ENCODE measurements around the gene ZNF273. TPM values are rescaled to one million over a fixed set of nuclear protein-coding genes. Genes with fewer than 3 reads are reported as not detected.
"Not testable (repeated sequence)": the region's sequence is repeated elsewhere in the genome, so short reads cannot be mapped to it uniquely, and the experiment has no call there.

The ZNF273 gene
- polyA plus RNA-seq, 1 of the 3 experiments (the other 2 are of a cell fraction): 2.3 TPM

- ChIA-PET POLR2A (interaction anchor here (0.6 to 0.8 kb wide), 2 partner anchors 153 to 283 kb away, joined by 3 read pairs; partner anchors contain the start of gene ZNF138), CTCF (interaction anchor here (0.5 to 5.1 kb wide), 16 partner anchors 9 to 530 kb away, joined by 3 to 29 read pairs (median 6); no protein-coding TSS in a partner anchor)
- Histone ChIP-seq H4K20me1 (ENCODE audit: insufficient read depth) (no peaks in the 10 kb centered on the region), H3K4me1 (ENCODE audit: control insufficient read depth in 1 of 2, insufficient read depth in 2 of 2, low read depth in 1 of 2, low read length in 1 of 2) (peaks cover 0 to 18% of the 10 kb centered on the region in 2 experiments; a peak in 2 of 4 replicates), H3K4me3 (ENCODE audit: low read depth in 2 of 2, low read length in 1 of 2) (peak overlapping the region; percentile 58 to 61), H3K36me3 (replicated peaks in 1 of 2; ENCODE audit: control insufficient read depth in 1 of 2, insufficient read depth in 2 of 2, low read length in 1 of 2) (no peaks in the 10 kb centered on the region), H3K4me2 (peak overlapping the region; percentile 89), H2AFZ (ENCODE audit: low read depth) (peak overlapping the region; percentile 60; the same call in 1 of the 2 replicates), H3K9ac (no peak overlapping the region), H3K79me2 (ENCODE audit: insufficient read depth) (no peaks in the 10 kb centered on the region), H3K9me2 (no peaks in the 10 kb centered on the region), H3K27ac (ENCODE audit: low read depth in 2 of 2, low read length in 1 of 2) (no peak overlapping the region), H3F3A (replicated peaks; ENCODE audit: insufficient read depth) (no peaks in the 10 kb centered on the region), H3K27me3 (ENCODE audit: insufficient read depth) (peaks cover 18% of the 10 kb centered on the region), H3K9me3 (no peaks in the 10 kb centered on the region)
- 10% methylated on average over 11 of the region's 59 CpGs for WGBS (ENCODE audit: low lambda C conversion rate)
- TF ChIP-seq RXRA (IDR thresholded peaks at IDR 0.05; ENCODE audit: borderline replicate concordance, low read depth) (no peak), ZBTB33 (IDR thresholded peaks at IDR 0.05; ENCODE audit: borderline replicate concordance, low read depth) (no peak), MXI1 (IDR thresholded peaks at IDR 0.05; ENCODE audit: low read depth, low read length) (peak; percentile 25), REST (IDR thresholded peaks at IDR 0.05; ENCODE audit: low read depth, low read length) (no peak)
- DNase-seq: peak; percentile 77
These were observed 44.4 kb downstream of the ZNF273 start for GRCh38 chr7:64947252-64948000.

GRCh38 chr7:64948774-64949173 lies 45.7 kb downstream of the ZNF273 start:
- H3K4me2 ChIP-seq; H3K27ac ChIP-seq (ENCODE audit: low read depth in 2 of 2, low read length in 1 of 2); H3K4me3 ChIP-seq (ENCODE audit: low read depth in 2 of 2, low read length in 1 of 2); H3K9ac ChIP-seq; DNase-seq; H4K20me1 ChIP-seq (ENCODE audit: insufficient read depth); H2AFZ ChIP-seq (ENCODE audit: low read depth); H3K9me3 ChIP-seq; H3K79me2 ChIP-seq (ENCODE audit: insufficient read depth); H3K9me2 ChIP-seq; H3F3A ChIP-seq (replicated peaks; ENCODE audit: insufficient read depth); H3K36me3 ChIP-seq (replicated peaks in 1 of 2; ENCODE audit: control insufficient read depth in 1 of 2, insufficient read depth in 2 of 2, low read length in 1 of 2): not testable (repeated sequence)
- Histone ChIP-seq H3K4me1 (ENCODE audit: control insufficient read depth in 1 of 2, insufficient read depth in 2 of 2, low read depth in 1 of 2, low read length in 1 of 2) (peaks cover 0 to 21% of the 10 kb centered on the region in 2 experiments; a peak in 2 of 4 replicates), H3K27me3 (ENCODE audit: insufficient read depth) (peaks cover 18% of the 10 kb centered on the region)
- ChIA-PET CTCF (interaction anchor here (1.4 to 5.1 kb wide), 5 partner anchors 10 to 529 kb away, joined by 5 to 29 read pairs (median 9); no protein-coding TSS in a partner anchor), POLR2A (interaction anchor here (0.7 kb wide), 1 partner anchor 57 kb away, joined by 3 read pairs; no protein-coding TSS in a partner anchor)
- WGBS (ENCODE audit: low lambda C conversion rate): 65% methylated on average over 1 of the region's 1 CpG
- TF ChIP-seq GATA2 (CRISPR knock-in tag; IDR thresholded peaks at IDR 0.05) (peak; percentile 71), EP300 (IDR thresholded peaks at IDR 0.05; ENCODE audit: borderline replicate concordance in 1 of 2, low read depth in 1 of 2, low read length in 1 of 2) (peak in 1 of 2 experiments; percentile 5; a peak in 1 of 4 replicates)

GRCh38 chr7:64950673-64951072 lies 47.6 kb downstream of the ZNF273 start:
- H3K36me3 ChIP-seq (replicated peaks in 1 of 2; ENCODE audit: control insufficient read depth in 1 of 2, insufficient read depth in 2 of 2, low read length in 1 of 2); H3K27ac ChIP-seq (ENCODE audit: low read depth in 2 of 2, low read length in 1 of 2); H3K79me2 ChIP-seq (ENCODE audit: insufficient read depth); H2AFZ ChIP-seq (ENCODE audit: low read depth); H3K9ac ChIP-seq; POLR2A ChIA-PET; H3K9me2 ChIP-seq; H4K20me1 ChIP-seq (ENCODE audit: insufficient read depth); H3K4me3 ChIP-seq (ENCODE audit: low read depth in 2 of 2, low read length in 1 of 2); DNase-seq; H3K9me3 ChIP-seq; H3F3A ChIP-seq (replicated peaks; ENCODE audit: insufficient read depth); H3K4me2 ChIP-seq: not testable (repeated sequence)
- Histone ChIP-seq H3K27me3 (ENCODE audit: insufficient read depth) (peaks cover 18% of the 10 kb centered on the region), H3K4me1 (ENCODE audit: control insufficient read depth in 1 of 2, insufficient read depth in 2 of 2, low read depth in 1 of 2, low read length in 1 of 2) (peaks cover 0 to 18% of the 10 kb centered on the region in 2 experiments; a peak in 2 of 4 replicates)
- CTCF ChIA-PET: interaction anchor here (0.7 to 2.4 kb wide), 18 partner anchors 8 to 528 kb away, joined by 3 to 22 read pairs (median 4); partner anchors contain the start of gene ERV3-1
- WGBS (ENCODE audit: low lambda C conversion rate): 59% methylated on average over 9 of the region's 9 CpGs

Measured in SK-N-SH (cell line).